Measurements from ENCODE around the gene HIVEP1.

Gene HIVEP1

GRCh38 chr6:12011276-12012037, 655 bp upstream of the HIVEP1 start:
- TF ChIP-seq, protein P1, sequence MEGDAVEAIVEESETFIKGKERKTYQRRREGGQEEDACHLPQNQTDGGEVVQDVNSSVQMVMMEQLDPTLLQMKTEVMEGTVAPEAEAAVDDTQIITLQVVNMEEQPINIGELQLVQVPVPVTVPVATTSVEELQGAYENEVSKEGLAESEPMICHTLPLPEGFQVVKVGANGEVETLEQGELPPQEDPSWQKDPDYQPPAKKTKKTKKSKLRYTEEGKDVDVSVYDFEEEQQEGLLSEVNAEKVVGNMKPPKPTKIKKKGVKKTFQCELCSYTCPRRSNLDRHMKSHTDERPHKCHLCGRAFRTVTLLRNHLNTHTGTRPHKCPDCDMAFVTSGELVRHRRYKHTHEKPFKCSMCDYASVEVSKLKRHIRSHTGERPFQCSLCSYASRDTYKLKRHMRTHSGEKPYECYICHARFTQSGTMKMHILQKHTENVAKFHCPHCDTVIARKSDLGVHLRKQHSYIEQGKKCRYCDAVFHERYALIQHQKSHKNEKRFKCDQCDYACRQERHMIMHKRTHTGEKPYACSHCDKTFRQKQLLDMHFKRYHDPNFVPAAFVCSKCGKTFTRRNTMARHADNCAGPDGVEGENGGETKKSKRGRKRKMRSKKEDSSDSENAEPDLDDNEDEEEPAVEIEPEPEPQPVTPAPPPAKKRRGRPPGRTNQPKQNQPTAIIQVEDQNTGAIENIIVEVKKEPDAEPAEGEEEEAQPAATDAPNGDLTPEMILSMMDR (IDR thresholded peaks at IDR 0.05; ENCODE audit: low read depth, low read length) = no peak
- no peaks in the 10 kb centered on the region for H3K9me3 ChIP-seq
- peak; percentile 97 for DNase-seq
- no peaks in the 10 kb centered on the region for H3K4me1 ChIP-seq
- no peaks in the 10 kb centered on the region; the same call in 1 of the 2 replicates for H3K36me3 ChIP-seq
- H3K27me3 ChIP-seq = no peaks in the 10 kb centered on the region
- H3K4me3 ChIP-seq (ENCODE audit: low read depth, low read length) = peak overlapping the region; percentile 88

DNA sequence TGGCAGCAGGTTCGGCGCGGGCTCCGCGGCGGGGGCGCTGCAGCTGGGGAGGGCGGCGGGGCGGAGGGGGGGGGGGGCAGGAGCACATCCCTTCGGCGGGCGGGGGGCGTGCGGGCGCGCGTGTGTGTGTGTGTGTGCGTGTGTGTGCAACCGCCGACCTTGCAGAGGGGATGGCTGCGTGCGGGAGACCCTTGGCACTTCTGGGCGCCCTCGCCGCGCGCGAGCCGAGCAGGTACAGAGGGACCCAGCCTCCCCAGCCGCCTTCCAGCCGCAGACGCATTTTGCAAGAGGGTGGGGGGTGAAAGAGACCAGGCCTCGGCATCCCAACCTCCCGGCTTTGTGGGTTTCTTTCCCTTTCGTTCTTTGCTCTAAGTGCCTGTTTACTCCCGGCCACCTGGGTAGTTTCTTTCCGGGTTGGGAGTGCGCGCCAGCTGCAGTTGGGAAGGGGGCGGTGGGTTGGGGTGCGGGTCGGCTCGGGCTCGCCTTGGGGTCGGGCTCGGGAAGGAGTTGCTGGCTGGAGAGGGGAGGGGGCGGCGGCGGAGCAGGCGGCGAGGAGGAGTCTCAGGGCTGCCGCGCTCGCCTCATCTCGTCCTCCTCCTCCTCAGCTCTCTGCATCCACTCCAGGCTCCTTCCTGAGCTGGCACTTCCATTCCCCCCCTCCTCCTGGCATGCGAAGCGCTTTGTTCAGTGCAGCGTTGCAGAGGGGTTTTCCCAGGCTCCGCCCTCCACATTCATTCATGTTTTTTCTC, 620 bp downstream of the HIVEP1 start:
- Histone ChIP-seq H3K4me3 (ENCODE audit: low read depth, low read length) (peak overlapping the region; percentile 86), H3K27me3 (no peaks in the 10 kb centered on the region), H3K9me3 (no peaks in the 10 kb centered on the region), H3K36me3 (peaks cover 7% of the 10 kb centered on the region), H3K4me1 (no peaks in the 10 kb centered on the region)
- TF ChIP-seq, protein P1 (IDR thresholded peaks at IDR 0.05; ENCODE audit: low read depth, low read length) = no peak
- peak; percentile 71 for DNase-seq

DNA sequence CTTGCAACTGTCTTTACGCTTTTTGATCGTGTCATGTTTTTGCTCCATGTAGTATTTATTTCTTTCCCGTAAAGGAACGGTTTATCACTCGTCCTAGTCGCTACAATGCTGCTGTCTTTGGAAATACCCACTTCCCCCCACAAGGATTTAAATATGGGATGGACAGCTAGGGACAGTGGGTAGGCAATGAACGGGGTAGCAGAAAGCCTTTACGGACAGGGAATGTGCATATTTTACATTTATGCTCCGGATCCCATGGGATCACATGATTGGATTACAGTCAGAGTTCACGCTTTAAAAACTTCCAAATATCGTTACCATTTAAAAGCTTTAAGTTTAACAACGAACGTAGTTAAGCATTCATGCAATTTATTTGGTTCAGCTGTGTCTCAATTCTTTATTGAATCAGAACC, 1.2 kb downstream of the HIVEP1 start:
- Histone ChIP-seq H3K27me3 (no peaks in the 10 kb centered on the region), H3K4me3 (ENCODE audit: low read depth, low read length) (peak overlapping the region; percentile 86), H3K36me3 (peaks cover 9% of the 10 kb centered on the region), H3K4me1 (no peaks in the 10 kb centered on the region), H3K9me3 (no peaks in the 10 kb centered on the region)
- DNase-seq = no peak
- TF ChIP-seq, protein P1 (IDR thresholded peaks at IDR 0.05; ENCODE audit: low read depth, low read length) = no peak

DNA sequence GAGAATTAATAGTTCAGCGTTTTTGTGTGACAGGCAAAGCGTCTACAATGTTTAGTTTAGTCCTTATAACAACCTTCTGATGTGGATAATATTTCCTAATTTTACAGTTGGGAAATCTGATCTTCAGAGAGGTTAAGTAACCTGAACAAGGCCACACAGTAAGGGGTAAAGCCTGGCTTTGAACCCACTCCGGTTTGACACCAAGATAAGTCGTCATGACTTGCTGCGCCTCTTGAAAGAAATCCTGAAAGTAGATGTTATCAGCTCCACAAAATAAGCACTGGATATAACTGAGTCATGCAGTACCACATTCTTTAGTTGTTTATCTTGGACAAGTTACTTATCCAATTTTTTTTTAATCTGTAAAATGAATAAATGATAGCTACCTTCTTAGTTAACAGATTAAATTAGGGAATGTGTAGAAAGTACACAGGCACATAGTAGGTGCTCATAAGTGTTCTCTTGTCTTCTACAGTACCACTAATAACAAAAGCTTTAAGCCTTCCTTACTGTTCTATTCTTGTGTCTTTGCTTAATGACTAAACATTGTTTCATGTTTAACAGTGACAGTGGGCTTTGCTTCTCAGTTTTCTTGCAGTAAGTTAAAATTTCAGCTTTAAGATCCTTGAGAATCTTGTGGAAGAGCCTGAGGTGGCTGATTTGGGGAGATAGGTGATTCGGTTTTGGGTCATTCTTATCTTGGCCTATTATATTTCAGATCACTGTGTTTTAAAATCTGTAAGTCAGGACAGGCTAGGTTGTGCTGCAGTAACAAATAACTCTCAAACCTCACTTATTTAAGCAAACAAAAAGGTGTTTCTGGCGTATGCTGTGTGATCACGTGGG, 2.1 kb downstream of the HIVEP1 start:
- Histone ChIP-seq H3K27me3 (no peaks in the 10 kb centered on the region), H3K36me3 (peaks cover 9% of the 10 kb centered on the region), H3K4me1 (no peaks in the 10 kb centered on the region), H3K4me3 (ENCODE audit: low read depth, low read length) (no peak overlapping the region), H3K9me3 (no peaks in the 10 kb centered on the region)
- TF ChIP-seq, protein P1 (IDR thresholded peaks at IDR 0.05; ENCODE audit: low read depth, low read length) = no peak
- no peak for DNase-seq

DNA sequence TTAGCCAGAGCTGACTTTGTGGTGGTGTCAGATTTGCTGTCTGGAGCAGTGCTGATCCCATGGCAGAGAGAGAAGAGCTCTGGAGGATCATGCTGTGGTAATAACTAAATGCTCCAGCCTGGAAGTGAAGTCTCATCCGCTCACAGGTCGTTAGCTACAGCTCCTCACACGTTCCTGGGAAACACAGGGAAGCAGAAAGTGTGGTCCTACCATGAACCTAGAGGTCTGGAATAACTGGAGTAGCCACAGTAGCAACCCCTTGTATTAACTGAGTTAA, 2.7 kb downstream of the HIVEP1 start:
- H3K36me3 ChIP-seq = peaks cover 9% of the 10 kb centered on the region
- TF ChIP-seq, protein P1 (IDR thresholded peaks at IDR 0.05; ENCODE audit: low read depth, low read length) = no peak

More for the DNA sequence above, 2.7 kb downstream of the HIVEP1 start:
- H3K4me3 ChIP-seq (ENCODE audit: low read depth, low read length) = no peak overlapping the region
- H3K4me1 ChIP-seq = no peaks in the 10 kb centered on the region
- H3K9me3 ChIP-seq = no peaks in the 10 kb centered on the region
- DNase-seq = no peak
- no peaks in the 10 kb centered on the region for H3K27me3 ChIP-seq

All from BE2C (cell line).